Stomach (tissue), 9 donors: ENCODE measurements around the gene SLC12A3. TPM values are rescaled to one million over a fixed set of nuclear protein-coding genes. Genes with fewer than 3 reads are reported as not detected.

Experiments
- DNase-seq, 2 donors: peaks; one replicate each; pipeline versions ENCODE4 v3.0.0 to v3.0.0-alpha.2; 2013 to 2019
- H3K27ac ChIP-seq, 5 donors: fragments of 200-600 bp in 4 of 5; sonication (generic) in 4 of 5; one replicate each; pipeline ENCODE4 v1.5.1; 2013 to 2019; ENCODE audit warnings: mild to moderate bottlenecking in 1 of 5, moderate library complexity in 1 of 5
- H3K27me3 ChIP-seq, 3 donors: fragments of 200-600 bp; sonication (generic); one replicate each; pipeline ENCODE4 v1.5.1; 2017 to 2019; ENCODE audit warnings: mixed run types in 1 of 3
- H3K36me3 ChIP-seq, 4 donors: fragments of 200-600 bp; sonication (generic); 1 replicate in 3 of 4; 2 replicates in 1 of 4; pipeline ENCODE4 v1.5.1; 2016 to 2019
- H3K4me1 ChIP-seq, 4 donors: fragments of 200-600 bp; sonication (generic); one replicate each; pipeline ENCODE4 v1.5.1; 2016 to 2019
- H3K4me3 ChIP-seq, 4 donors: fragments of 200-600 bp; sonication (generic) in 3 of 4; one replicate each; pipeline ENCODE4 v1.5.1; 2016 to 2019; ENCODE audit warnings: mild to moderate bottlenecking in 1 of 4
- H3K9me3 ChIP-seq, 4 donors: fragments of 200-600 bp; sonication (generic); one replicate each; pipeline ENCODE4 v1.5.1; 2016 to 2019
- EP300 ChIP-seq: sonication (generic); formaldehyde crosslinking; IDR thresholded peaks from one replicate; pipeline ENCODE4 v1.6.1; 2017; ENCODE audit warnings: antibody characterized with exemption
- POLR2A ChIP-seq, 4 donors: fragments of 450-650 bp; IDR thresholded peaks; one replicate each; pipeline ENCODE4 v1.6.1; 2016; ENCODE audit warnings: antibody characterized with exemption in 4 of 4, control low read depth in 2 of 4, mild to moderate bottlenecking in 1 of 4, moderate library complexity in 1 of 4
- POLR2AphosphoS5 ChIP-seq, 3 donors: sonication (generic); formaldehyde crosslinking; IDR thresholded peaks; one replicate each; pipeline ENCODE4 v1.6.1; 2016; ENCODE audit warnings: antibody characterized with exemption in 3 of 3
- WGBS, 5 donors: extraction: QIAGEN DNeasy Blood & Tissue Kit in 3 of 5; methylation state at CpG; one replicate each; pipeline versions ENCODE4 v1.1.5 to v1.1.7; 2013 to 2018; 5-methylcytosine and 5-hydroxymethylcytosine counted together
- intact Hi-C: fragments of 100-400 bp; cut with DNase I; formaldehyde crosslinking; loops from one replicate; pipeline ENCODE4 v1.15.1; 2023; ENCODE audit warnings: low total_unique reads
- polyA plus RNA-seq, 3 donors: library from polyadenylated mRNA; stranded (reverse); fragments of 200-250 nt; gene quantifications; one replicate each; pipeline ENCODE4 v1.2.3, GENCODE V29; 2013
- total RNA-seq, 5 donors: library from RNA; depleted of rRNA; stranded (reverse); fragments of >200 nt; gene quantifications; one replicate each; pipeline versions ENCODE4 v1.1.0 to v1.2.3, GENCODE V29; 2014 to 2016
- TF ChIP-seq, protein P1 (sequence below), 7 experiments: fragments of 450-650 bp in 4 of 7; fragments of 200-600 bp in 3 of 7; sonication (generic) in 3 of 7; IDR thresholded peaks; one replicate each; pipeline ENCODE4 v1.5.1; 2016 to 2019; ENCODE audit warnings: antibody characterized with exemption in 7 of 7, control low read depth in 2 of 7, mild to moderate bottlenecking in 1 of 7
- donor health status: healthy with polysubstance abuse.
- donor health status: Bipolar disorder and iron deficiency.
- donor health status: healthy.

The SLC12A3 gene
- total and polyA plus RNA-seq, 8 donors = 0.10 to 0.12 TPM; not detected in 6

DNA sequence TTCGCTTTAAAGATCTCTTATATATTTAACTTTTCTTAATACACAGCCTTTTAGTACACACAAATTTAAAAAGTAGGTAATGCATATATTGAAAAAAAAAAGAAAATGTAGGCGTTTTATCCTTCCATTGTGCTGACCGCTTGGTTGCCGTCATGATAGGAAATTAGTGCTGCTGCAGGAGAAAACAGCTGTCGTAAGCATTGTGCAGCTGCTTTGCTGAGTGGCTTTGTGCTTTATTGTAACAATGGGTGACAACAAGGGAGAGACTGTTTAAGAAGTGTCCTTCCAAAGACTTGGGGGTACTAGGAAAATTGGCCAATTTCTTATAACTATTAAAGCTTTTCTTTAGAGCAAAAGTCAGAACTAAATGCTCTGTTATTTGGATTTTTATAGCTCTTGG, 71.9 kb downstream of the SLC12A3 start:
- DNase-seq = no peak
- Histone ChIP-seq H3K4me3 (peak overlapping the region in 1 of 4 donors; percentile 81), H3K27ac (no peak overlapping the region), H3K36me3 (peaks cover 68 to 74% (median 72%) of the 10 kb centered on the region in 4 donors), H3K27me3 (no peaks in the 10 kb centered on the region), H3K4me1 (peaks cover 54 to 88% (median 68%) of the 10 kb centered on the region in 4 donors), H3K9me3 (no peaks in the 10 kb centered on the region)
- WGBS, 5 donors = 34 to 74% (median 47%) methylated on average over 5 of the region's 5 CpGs
- intact Hi-C loops = no loop called here
- TF ChIP-seq, protein P1, sequence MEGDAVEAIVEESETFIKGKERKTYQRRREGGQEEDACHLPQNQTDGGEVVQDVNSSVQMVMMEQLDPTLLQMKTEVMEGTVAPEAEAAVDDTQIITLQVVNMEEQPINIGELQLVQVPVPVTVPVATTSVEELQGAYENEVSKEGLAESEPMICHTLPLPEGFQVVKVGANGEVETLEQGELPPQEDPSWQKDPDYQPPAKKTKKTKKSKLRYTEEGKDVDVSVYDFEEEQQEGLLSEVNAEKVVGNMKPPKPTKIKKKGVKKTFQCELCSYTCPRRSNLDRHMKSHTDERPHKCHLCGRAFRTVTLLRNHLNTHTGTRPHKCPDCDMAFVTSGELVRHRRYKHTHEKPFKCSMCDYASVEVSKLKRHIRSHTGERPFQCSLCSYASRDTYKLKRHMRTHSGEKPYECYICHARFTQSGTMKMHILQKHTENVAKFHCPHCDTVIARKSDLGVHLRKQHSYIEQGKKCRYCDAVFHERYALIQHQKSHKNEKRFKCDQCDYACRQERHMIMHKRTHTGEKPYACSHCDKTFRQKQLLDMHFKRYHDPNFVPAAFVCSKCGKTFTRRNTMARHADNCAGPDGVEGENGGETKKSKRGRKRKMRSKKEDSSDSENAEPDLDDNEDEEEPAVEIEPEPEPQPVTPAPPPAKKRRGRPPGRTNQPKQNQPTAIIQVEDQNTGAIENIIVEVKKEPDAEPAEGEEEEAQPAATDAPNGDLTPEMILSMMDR (IDR thresholded peaks at IDR 0.05) = no peak
- TF ChIP-seq EP300 (no peak), POLR2AphosphoS5 (IDR thresholded peaks at IDR 0.05) (no peak), POLR2A (IDR thresholded peaks at IDR 0.05) (no peak)

DNA sequence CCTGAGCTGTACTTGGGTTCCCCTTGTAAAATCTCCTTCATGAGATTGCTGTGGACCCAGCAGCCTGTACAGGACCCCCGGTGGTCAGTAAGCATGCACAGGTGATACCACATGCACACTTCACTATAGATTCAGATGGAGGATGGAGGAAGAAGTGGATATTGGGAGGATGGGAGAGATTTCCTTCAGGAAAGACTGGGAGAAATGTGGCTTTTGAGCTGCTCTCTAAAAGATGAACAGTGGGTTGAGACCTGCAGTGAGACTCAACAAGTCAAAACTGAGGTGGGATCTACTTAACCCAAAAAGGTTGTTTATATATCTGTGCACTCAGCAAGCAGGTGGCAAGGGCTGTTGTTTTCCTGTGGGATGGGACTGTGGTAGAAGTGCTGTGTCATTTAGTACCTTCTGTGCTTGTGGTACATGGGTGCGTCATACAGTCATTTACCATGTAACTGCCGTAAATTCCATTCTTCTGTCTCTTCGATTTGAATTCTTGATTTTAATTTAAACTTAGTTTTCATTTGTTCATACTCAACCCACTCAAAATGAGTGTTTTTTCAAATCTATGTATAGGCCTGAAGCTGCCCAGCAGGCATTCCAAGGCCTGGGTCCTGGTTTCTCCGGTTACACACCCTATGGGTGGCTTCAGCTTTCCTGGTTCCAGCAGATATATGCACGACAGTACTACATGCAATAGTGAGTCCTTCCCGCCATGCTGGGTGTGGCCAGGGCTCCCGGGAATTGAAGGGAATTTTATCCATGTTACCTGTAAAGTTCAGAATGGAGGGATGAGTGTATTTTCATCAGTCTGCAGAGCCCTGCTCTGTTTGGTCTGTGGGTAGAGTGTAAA, 73.9 kb downstream of the SLC12A3 start:
- peak overlapping the region; percentile 14 to 58 (median 47) for H3K27ac ChIP-seq
- DNase-seq = no peak

DNA sequence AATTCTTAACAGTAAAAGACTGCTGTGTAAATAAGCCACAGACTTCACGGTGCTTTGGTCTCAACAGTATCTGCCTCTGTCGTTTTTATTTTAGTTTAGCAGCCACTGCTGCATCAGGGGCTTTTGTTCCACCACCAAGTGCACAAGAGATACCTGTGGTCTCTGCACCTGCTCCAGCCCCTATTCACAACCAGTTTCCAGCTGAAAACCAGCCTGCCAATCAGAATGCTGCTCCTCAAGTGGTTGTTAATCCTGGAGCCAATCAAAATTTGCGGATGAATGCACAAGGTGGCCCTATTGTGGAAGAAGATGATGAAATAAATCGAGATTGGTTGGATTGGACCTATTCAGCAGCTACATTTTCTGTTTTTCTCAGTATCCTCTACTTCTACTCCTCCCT, 74.8 kb downstream of the SLC12A3 start:
- 42 to 64% (median 53%) methylated on average over 4 of the region's 4 CpGs for WGBS, 5 donors
- intact Hi-C loops = no loop called here
- Histone ChIP-seq H3K27ac (peak overlapping the region in 4 of 5 donors; percentile 18 to 58 (median 36)), H3K4me1 (peaks cover 57 to 97% (median 70%) of the 10 kb centered on the region in 4 donors), H3K4me3 (no peak overlapping the region), H3K27me3 (no peaks in the 10 kb centered on the region), H3K9me3 (no peaks in the 10 kb centered on the region), H3K36me3 (peaks cover 96 to 100% (median 99%) of the 10 kb centered on the region in 4 donors)
- no peak for TF ChIP-seq EP300
- no peak for TF ChIP-seq POLR2A (IDR thresholded peaks at IDR 0.05)
- TF ChIP-seq, protein P1 (IDR thresholded peaks at IDR 0.05) = no peak
- no peak for TF ChIP-seq POLR2AphosphoS5 (IDR thresholded peaks at IDR 0.05)
- no peak for DNase-seq

More for the DNA sequence above, 73.9 kb downstream of the SLC12A3 start:
- intact Hi-C loops = no loop called here
- 34 to 60% (median 48%) methylated on average over 8 of the region's 8 CpGs for WGBS, 5 donors
- TF ChIP-seq, protein P1 (IDR thresholded peaks at IDR 0.05) = no peak
- TF ChIP-seq POLR2AphosphoS5 (IDR thresholded peaks at IDR 0.05) = peak in 2 of 3 donors; percentile 25 to 36
- peaks cover 54 to 97% (median 72%) of the 10 kb centered on the region in 4 donors for H3K4me1 ChIP-seq
- H3K27me3 ChIP-seq = no peaks in the 10 kb centered on the region
- H3K4me3 ChIP-seq = peak overlapping the region in 1 of 4 donors; percentile 17
- H3K9me3 ChIP-seq = no peaks in the 10 kb centered on the region
- H3K36me3 ChIP-seq = peaks cover 87 to 93% (median 92%) of the 10 kb centered on the region in 4 donors

DNA sequence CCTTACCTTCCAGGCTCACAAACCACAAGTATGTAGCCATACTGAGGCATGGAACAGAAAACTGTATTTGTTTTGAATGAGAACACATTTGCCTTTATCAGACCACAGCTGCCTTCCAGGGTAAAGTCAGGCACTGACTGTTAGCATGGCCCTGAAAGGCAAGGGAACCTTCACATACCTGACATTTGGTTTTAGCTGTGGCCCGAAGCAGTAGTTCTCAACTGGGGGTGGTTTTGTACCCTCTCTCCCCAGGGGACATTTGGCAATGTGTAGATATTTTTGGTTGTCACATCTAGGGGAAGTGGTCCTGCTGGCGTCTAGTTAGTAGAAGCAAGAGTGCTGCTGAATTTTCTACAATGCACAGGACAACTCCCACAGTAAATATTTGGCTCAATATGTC, 76.1 kb downstream of the SLC12A3 start:
- Histone ChIP-seq H3K4me1 (peaks cover 50 to 97% (median 64%) of the 10 kb centered on the region in 4 donors), H3K36me3 (peaks cover 95 to 100% (median 99%) of the 10 kb centered on the region in 4 donors), H3K4me3 (no peak overlapping the region), H3K27ac (peak overlapping the region in 3 of 5 donors; percentile 1 to 18 (median 17)), H3K9me3 (no peaks in the 10 kb centered on the region), H3K27me3 (no peaks in the 10 kb centered on the region)
- intact Hi-C loops = no loop called here
- TF ChIP-seq, protein P1 (IDR thresholded peaks at IDR 0.05) = no peak
- peak in 1 of 3 donors; percentile 37 for TF ChIP-seq POLR2AphosphoS5 (IDR thresholded peaks at IDR 0.05)
- DNase-seq = no peak
- WGBS, 5 donors = 22 to 57% (median 44%) methylated on average over 2 of the region's 2 CpGs
